GM23248 (cell line): Measurements from ENCODE around the gene SIPA1. TPM values are rescaled to one million over a fixed set of nuclear protein-coding genes. Genes with fewer than 3 reads are reported as not detected.

Experiments used
- DNase-seq: peaks from one replicate; pipeline ENCODE4 v3.0.0-alpha.2; 2015
- H2AFZ ChIP-seq: fragments of 200-600 bp; sonication (generic); 2 replicates; pipeline ENCODE4 v1.6.1; 2016; ENCODE audit warnings: antibody characterized with exemption
- H3F3A ChIP-seq: fragments of 200-600 bp; sonication (generic); 2 replicates; pipeline ENCODE4 v1.6.1; 2016; ENCODE audit warnings: mild to moderate bottlenecking, antibody characterized with exemption, mixed run types; ENCODE audit not compliant: insufficient read depth
- H3K27ac ChIP-seq: fragments of 200-600 bp; sonication (generic); 2 replicates; pipeline ENCODE4 v1.5.1; 2016; ENCODE audit warnings: mild to moderate bottlenecking
- H3K27me3 ChIP-seq: fragments of 200-600 bp; sonication (generic); replicated peaks from 2 replicates; pipeline ENCODE4 v1.6.1; 2016; ENCODE audit warnings: mild to moderate bottlenecking; ENCODE audit not compliant: insufficient read depth
- H3K36me3 ChIP-seq: fragments of 200-600 bp; sonication (generic); 2 replicates; pipeline ENCODE4 v1.6.1; 2016; ENCODE audit warnings: low read depth, mild to moderate bottlenecking
- H3K4me1 ChIP-seq: fragments of 200-600 bp; sonication (generic); 2 replicates; pipeline ENCODE4 v1.6.1; 2016; ENCODE audit warnings: mild to moderate bottlenecking; ENCODE audit not compliant: insufficient read depth
- H3K4me2 ChIP-seq: fragments of 200-600 bp; sonication (generic); one replicate; pipeline ENCODE4 v1.6.1; 2016; ENCODE audit warnings: mild to moderate bottlenecking; ENCODE audit not compliant: unreplicated experiment
- H3K4me3 ChIP-seq: fragments of 200-600 bp; sonication (generic); 2 replicates; pipeline ENCODE4 v1.5.1; 2016; ENCODE audit warnings: mild to moderate bottlenecking
- H3K79me2 ChIP-seq: fragments of 200-600 bp; sonication (generic); 2 replicates; pipeline ENCODE4 v1.6.1; 2016; ENCODE audit warnings: mild to moderate bottlenecking; ENCODE audit not compliant: insufficient read depth
- H3K9ac ChIP-seq: fragments of 200-600 bp; sonication (generic); 2 replicates; pipeline ENCODE4 v1.6.1; 2016; ENCODE audit warnings: mild to moderate bottlenecking
- H3K9me2 ChIP-seq: fragments of 200-600 bp; sonication (generic); 2 replicates; pipeline ENCODE4 v1.6.1; 2016; ENCODE audit warnings: mixed run types, mild to moderate bottlenecking, moderate library complexity; ENCODE audit not compliant: insufficient read depth
- H3K9me3 ChIP-seq: fragments of 200-600 bp; sonication (generic); one replicate; pipeline ENCODE4 v1.6.1; 2017; ENCODE audit warnings: low read depth
- H4K20me1 ChIP-seq: fragments of 200-600 bp; sonication (generic); 2 replicates; pipeline ENCODE4 v1.6.0; 2016; ENCODE audit not compliant: insufficient read depth
- EZH2 ChIP-seq: fragments of 200-600 bp; sonication (generic); IDR thresholded peaks from 2 replicates; pipeline ENCODE4 v1.6.1; 2018; ENCODE audit warnings: antibody characterized with exemption, mild to moderate bottlenecking; ENCODE audit not compliant: insufficient read depth, poor library complexity, severe bottlenecking
- EZH2phosphoT487 ChIP-seq: fragments of 200-600 bp; sonication (generic); IDR thresholded peaks from 2 replicates; pipeline ENCODE4 v1.6.1; 2018; ENCODE audit warnings: antibody characterized with exemption, moderate library complexity, mild to moderate bottlenecking, low read depth; ENCODE audit not compliant: insufficient read depth
- WGBS, 2 experiments: methylation state at CpG; one replicate each; pipeline ENCODE4 v1.1.6; 2015 to 2017; ENCODE audit warnings: low lambda C conversion rate in 2 of 2, low coverage in 1 of 2; ENCODE audit errors: missing lambda C conversion rate in 2 of 2; 5-methylcytosine and 5-hydroxymethylcytosine counted together
- in situ Hi-C: fragments of 300-500 bp; cut with MboI; formaldehyde crosslinking; loops from 2 replicates; pipeline ENCODE4 v1.15.0; 2020
- polyA plus RNA-seq: library from polyadenylated mRNA; unstranded; fragments of >200 nt; fragmentation: Nextera tagmentation; extraction: Ambion mirVana; gene quantifications from 2 replicates; pipeline ENCODE4 v1.2.1, GENCODE V29; 2016
- total RNA-seq: library from RNA; depleted of rRNA; stranded (reverse); fragments of >200 nt; shearing (Covaris generic); gene quantifications from 2 replicates; pipeline ENCODE4 v1.2.3, GENCODE V29; 2014

The SIPA1 gene
- total and polyA plus RNA-seq, 2 experiments from 2014 or later = 13.0 to 15.9 TPM

GRCh38 chr11:65613091-65613928, 24.6 kb upstream of the SIPA1 start:
- DNase-seq = peak; percentile 52
- Histone ChIP-seq H3K27ac (peak overlapping the region; percentile 77), H3K9me3 (no peaks in the 10 kb centered on the region), H3K79me2 (peaks cover 85% of the 10 kb centered on the region), H4K20me1 (no peaks in the 10 kb centered on the region), H3K4me1 (peaks cover 31% of the 10 kb centered on the region), H3K9me2 (no peaks in the 10 kb centered on the region), H3K4me2 (peak overlapping the region; percentile 97), H3K27me3 (no peaks in the 10 kb centered on the region), H2AFZ (peak overlapping the region; percentile 71), H3K9ac (peak overlapping the region; percentile 88), H3F3A (peaks cover 5% of the 10 kb centered on the region; the same call in 1 of the 2 replicates), H3K36me3 (no peaks in the 10 kb centered on the region), H3K4me3 (peak overlapping the region; percentile 85)
- in situ Hi-C loops = no loop called here
- 15 to 19% methylated on average over 35 to 40 of the region's 43 CpGs for WGBS, 2 experiments
- TF ChIP-seq EZH2phosphoT487 (no peak), EZH2 (no peak)

- no peaks in the 10 kb centered on the region; the same call in 1 of the 2 replicates for H3K36me3 ChIP-seq
- 1% methylated on average over 54 of the region's 55 CpGs for WGBS, 2 experiments
- peaks cover under 1% of the 10 kb centered on the region; the same call in 1 of the 2 replicates for H3F3A ChIP-seq
- H3K4me3 ChIP-seq = peak within 1 kb of the TSS; percentile 85
- peak within 1 kb of the TSS; percentile 97 for H3K4me2 ChIP-seq
- peak within 1 kb of the TSS; percentile 71 for H2AFZ ChIP-seq
- H3K27ac ChIP-seq = peak within 1 kb of the TSS; percentile 77
- H3K27me3 ChIP-seq = no peaks in the 10 kb centered on the region
- H3K79me2 ChIP-seq = peaks cover 85% of the 10 kb centered on the region
- peak within 1 kb of the TSS; percentile 89 for H3K9ac ChIP-seq
- in situ Hi-C loops = no loop called here
- no peaks in the 10 kb centered on the region for H3K9me3 ChIP-seq
- H3K4me1 ChIP-seq = peaks cover 17% of the 10 kb centered on the region
- H3K9me2 ChIP-seq = no peaks in the 10 kb centered on the region
- peak; percentile 100 for DNase-seq
- TF ChIP-seq EZH2 (no peak), EZH2phosphoT487 (no peak)
- H4K20me1 ChIP-seq = no peaks in the 10 kb centered on the region
Measured at GRCh38 chr11:65615229-65615949, 22.5 kb upstream of the SIPA1 start, which contains the start of gene PCNX3. PCNX3 (plus strand) TSS chr11:65615776; CDS start chr11:65616312, 536 bp downstream.

GRCh38 chr11:65615950-65616574, 21.8 kb upstream of the SIPA1 start:
- WGBS, 2 experiments = 1 to 3% methylated on average over 16 to 47 of the region's 50 CpGs
- Histone ChIP-seq H3K36me3 (no peaks in the 10 kb centered on the region; the same call in 1 of the 2 replicates), H3K27ac (peak overlapping the region; percentile 77), H4K20me1 (no peaks in the 10 kb centered on the region), H3K4me3 (peak overlapping the region; percentile 80), H2AFZ (no peak overlapping the region), H3K79me2 (peaks cover 83% of the 10 kb centered on the region), H3K9me2 (no peaks in the 10 kb centered on the region), H3K27me3 (no peaks in the 10 kb centered on the region), H3K9ac (peak overlapping the region; percentile 89), H3K4me2 (peak overlapping the region; percentile 94), H3K4me1 (peaks cover 17% of the 10 kb centered on the region), H3F3A (no peaks in the 10 kb centered on the region), H3K9me3 (no peaks in the 10 kb centered on the region)
- in situ Hi-C loops = no loop called here
- DNase-seq = peak; percentile 52
- TF ChIP-seq EZH2 = no peak
- no peak for TF ChIP-seq EZH2phosphoT487

- in situ Hi-C loops = no loop called here
- Histone ChIP-seq H3K4me3 (peak overlapping the region; percentile 80), H3K27ac (peak overlapping the region; percentile 77; the same call in 1 of the 2 replicates), H3K9me2 (no peaks in the 10 kb centered on the region), H3K4me1 (peaks cover 17% of the 10 kb centered on the region), H3K9ac (peak overlapping the region; percentile 89), H3K36me3 (no peaks in the 10 kb centered on the region; the same call in 1 of the 2 replicates), H3F3A (no peaks in the 10 kb centered on the region), H4K20me1 (no peaks in the 10 kb centered on the region), H3K4me2 (peak overlapping the region; percentile 94), H3K79me2 (peaks cover 77% of the 10 kb centered on the region), H3K27me3 (no peaks in the 10 kb centered on the region), H3K9me3 (no peaks in the 10 kb centered on the region), H2AFZ (no peak overlapping the region)
- DNase-seq = no peak
- WGBS, 2 experiments = 65 to 67% methylated on average over 10 of the region's 10 CpGs
- TF ChIP-seq EZH2 (no peak), EZH2phosphoT487 (no peak)
Measured at GRCh38 chr11:65616575-65617001, 21.3 kb upstream of the SIPA1 start.
